ENCODE data around the gene CHM.
"Not testable (repeated sequence)": the region's sequence is repeated elsewhere in the genome, so short reads cannot be mapped to it uniquely, and the experiment has no call there.

Gene CHM

DNA sequence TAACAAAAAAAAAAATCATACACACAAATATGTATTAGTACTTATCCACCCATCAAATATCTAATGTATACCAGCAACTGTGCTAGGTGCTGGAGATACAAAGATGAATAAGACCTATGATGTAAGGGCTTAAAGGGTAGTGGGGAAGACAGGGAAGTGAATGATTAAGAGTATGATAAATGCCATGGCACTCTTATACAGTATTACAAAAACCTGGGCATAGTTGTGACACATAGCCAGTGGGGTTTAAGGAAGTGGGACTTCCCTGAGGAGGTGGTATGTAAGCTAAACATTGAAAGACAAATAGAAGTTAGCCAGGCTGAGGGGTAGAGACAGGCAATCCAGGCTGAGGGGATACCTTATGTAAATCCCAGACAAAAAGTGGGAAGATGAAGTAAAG, 23.5 kb downstream of the CHM start:
- H3K9me3 ChIP-seq (ENCODE audit: control insufficient read depth, low read length): no peaks in the 10 kb centered on the region
- H3K27ac ChIP-seq (ENCODE audit: low read depth, low read length, severe bottlenecking): no peak overlapping the region
- no peak overlapping the region for H3K4me3 ChIP-seq (ENCODE audit: extremely low read depth, insufficient read depth, low read length, poor library complexity, severe bottlenecking)
- H3K36me3 ChIP-seq (ENCODE audit: control insufficient read depth, insufficient read depth, low read length): peaks cover 23% of the 10 kb centered on the region
- H3K4me1 ChIP-seq (ENCODE audit: control insufficient read depth, insufficient read depth, low read length, poor library complexity, severe bottlenecking): no peaks in the 10 kb centered on the region

DNA sequence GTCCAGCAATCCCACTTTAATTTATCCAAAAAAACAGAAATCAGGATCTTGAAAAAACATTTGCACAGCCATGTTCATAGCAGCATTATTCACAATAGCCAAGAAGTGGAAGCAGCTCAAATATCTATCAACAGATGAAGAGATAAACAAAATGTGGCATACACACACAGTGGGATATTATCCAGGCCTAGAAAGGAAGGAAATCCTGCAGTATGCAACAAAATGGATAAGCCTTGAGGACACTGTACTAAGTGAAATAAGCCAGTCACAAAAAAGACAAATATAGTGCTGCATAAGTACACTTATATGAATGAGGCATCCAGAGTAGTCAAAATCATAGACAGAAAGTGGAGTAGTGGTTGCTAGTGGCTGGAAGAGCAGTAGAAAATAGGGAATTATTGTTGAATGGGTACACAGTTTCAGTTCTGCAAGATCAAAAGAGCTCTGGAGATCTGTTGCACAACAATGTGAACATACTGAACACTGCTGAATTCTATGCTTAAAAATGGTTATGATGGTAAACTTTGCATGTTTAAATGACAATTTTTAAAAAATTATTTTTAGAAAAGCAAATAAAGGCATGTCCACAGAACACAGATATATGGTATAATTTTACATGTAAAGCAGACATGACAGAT, 25.6 kb downstream of the CHM start:
- H3K4me1 ChIP-seq (ENCODE audit: control insufficient read depth, insufficient read depth, low read length, poor library complexity, severe bottlenecking): no peaks in the 10 kb centered on the region
- H3K9me3 ChIP-seq (ENCODE audit: control insufficient read depth, low read length): no peaks in the 10 kb centered on the region

DNA sequence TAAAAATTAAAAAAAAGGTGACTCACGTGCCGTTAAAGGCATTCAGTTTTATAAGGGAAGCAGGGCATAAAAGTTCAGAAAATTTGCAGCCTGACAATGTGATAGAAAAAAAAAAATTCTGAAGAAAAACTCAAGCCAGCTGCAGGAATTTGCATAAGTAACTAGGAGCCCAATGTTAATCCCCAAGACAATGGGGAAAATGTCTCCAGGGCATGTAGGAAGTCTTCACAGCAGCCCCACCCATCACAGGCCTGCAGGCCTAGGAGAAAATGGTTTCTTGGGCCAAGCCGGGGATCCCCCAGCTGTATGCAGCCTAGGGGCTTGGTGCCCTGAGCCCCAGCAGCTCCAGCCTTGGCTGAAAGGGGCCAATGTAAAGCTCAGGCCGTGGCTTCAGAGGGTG, 31.2 kb downstream of the CHM start:
- Histone ChIP-seq H3K36me3 (ENCODE audit: control insufficient read depth, insufficient read depth, low read length) (peaks cover 9% of the 10 kb centered on the region), H3K4me1 (ENCODE audit: control insufficient read depth, insufficient read depth, low read length, poor library complexity, severe bottlenecking) (no peaks in the 10 kb centered on the region), H3K9me3 (ENCODE audit: control insufficient read depth, low read length) (no peaks in the 10 kb centered on the region), H3K4me3 (ENCODE audit: extremely low read depth, insufficient read depth, low read length, poor library complexity, severe bottlenecking) (no peak overlapping the region), H3K27ac (ENCODE audit: low read depth, low read length, severe bottlenecking) (no peak overlapping the region)
- WGBS, 2 experiments (ENCODE audit: insufficient coverage in 2 of 2): 75 to 100% methylated on average over 1 to 2 of the region's 4 CpGs

More for the DNA sequence above, 25.6 kb downstream of the CHM start:
- Histone ChIP-seq H3K36me3 (ENCODE audit: control insufficient read depth, insufficient read depth, low read length) (peaks cover 26% of the 10 kb centered on the region), H3K27ac (ENCODE audit: low read depth, low read length, severe bottlenecking) (no peak overlapping the region), H3K4me3 (ENCODE audit: extremely low read depth, insufficient read depth, low read length, poor library complexity, severe bottlenecking) (no peak overlapping the region)

DNA sequence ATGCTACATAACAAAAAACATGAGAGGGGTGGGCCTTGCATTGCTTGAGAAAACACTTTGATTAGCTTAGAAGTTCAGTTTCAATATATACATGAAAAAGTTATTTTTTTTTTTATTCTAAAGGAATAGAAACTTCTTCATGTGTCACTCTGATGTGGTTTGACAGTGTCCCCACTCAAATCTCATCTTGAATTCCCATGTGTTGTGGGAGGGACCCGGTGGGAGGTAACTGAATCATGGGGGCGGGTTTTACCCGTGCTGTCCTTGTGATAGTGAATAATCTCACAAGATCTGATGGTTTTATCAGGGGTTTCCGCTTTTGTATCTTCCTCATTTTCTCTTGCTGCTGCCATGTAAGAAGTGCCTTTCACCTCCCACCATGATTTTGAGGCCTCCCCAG, 32.4 kb downstream of the CHM start:
- not testable (repeated sequence) for H3K4me3 ChIP-seq (ENCODE audit: extremely low read depth, insufficient read depth, low read length, poor library complexity, severe bottlenecking); H3K36me3 ChIP-seq (ENCODE audit: control insufficient read depth, insufficient read depth, low read length); H3K4me1 ChIP-seq (ENCODE audit: control insufficient read depth, insufficient read depth, low read length, poor library complexity, severe bottlenecking); H3K27ac ChIP-seq (ENCODE audit: low read depth, low read length, severe bottlenecking); H3K9me3 ChIP-seq (ENCODE audit: control insufficient read depth, low read length)
- no CpG with 5 or more reads among the region's 4 CpGs for WGBS, 2 experiments (ENCODE audit: insufficient coverage in 2 of 2)

DNA sequence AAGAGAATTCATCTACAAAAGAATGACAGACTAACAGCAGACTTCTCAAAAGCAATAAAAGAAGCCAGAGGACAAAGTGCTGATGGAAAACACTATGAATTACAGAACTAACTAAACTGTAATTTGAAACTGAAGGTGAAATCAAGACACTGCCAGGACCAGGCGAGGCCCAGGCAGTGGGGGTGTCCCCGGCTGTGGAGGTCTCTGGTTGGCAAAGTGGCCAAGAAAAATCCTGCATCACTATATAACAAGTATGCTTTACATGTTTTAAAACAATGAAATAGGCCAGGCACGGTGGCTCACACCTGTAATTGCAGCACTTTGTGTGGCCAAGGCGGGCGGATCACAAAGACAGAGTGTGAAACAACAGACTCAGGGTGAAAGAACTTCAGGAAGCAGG, 32.9 kb downstream of the CHM start:
- Histone ChIP-seq H3K9me3 (ENCODE audit: control insufficient read depth, low read length) (no peaks in the 10 kb centered on the region), H3K27ac (ENCODE audit: low read depth, low read length, severe bottlenecking) (no peak overlapping the region), H3K36me3 (ENCODE audit: control insufficient read depth, insufficient read depth, low read length) (peaks cover 9% of the 10 kb centered on the region), H3K4me3 (ENCODE audit: extremely low read depth, insufficient read depth, low read length, poor library complexity, severe bottlenecking) (no peak overlapping the region), H3K4me1 (ENCODE audit: control insufficient read depth, insufficient read depth, low read length, poor library complexity, severe bottlenecking) (no peaks in the 10 kb centered on the region)
- 56% methylated on average over 2 of the region's 5 CpGs; no CpG with 5 or more reads in 1 of the 2 experiments for WGBS, 2 experiments (ENCODE audit: insufficient coverage in 2 of 2)

DNA sequence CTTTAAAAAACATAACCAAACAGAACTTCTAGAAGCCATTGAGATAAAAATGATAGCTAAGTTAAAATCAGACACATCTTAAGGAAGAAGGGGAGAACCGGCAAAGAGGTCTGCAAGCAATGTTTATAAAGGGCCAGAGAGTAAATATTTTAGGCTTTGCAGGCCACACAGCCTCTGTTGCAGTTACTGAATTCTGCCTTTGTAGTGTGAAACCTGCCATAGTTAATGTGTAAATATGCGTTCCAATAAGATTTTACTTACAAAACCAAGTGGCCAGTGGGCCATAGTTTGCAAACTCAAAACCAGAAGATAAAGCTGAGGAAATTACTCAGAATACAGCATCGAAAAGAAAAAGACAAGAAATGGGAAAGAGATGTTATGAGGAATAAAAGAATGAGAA, 33.6 kb downstream of the CHM start:
- no peak overlapping the region for H3K27ac ChIP-seq (ENCODE audit: low read depth, low read length, severe bottlenecking)
- H3K4me1 ChIP-seq (ENCODE audit: control insufficient read depth, insufficient read depth, low read length, poor library complexity, severe bottlenecking): no peaks in the 10 kb centered on the region
- H3K4me3 ChIP-seq (ENCODE audit: extremely low read depth, insufficient read depth, low read length, poor library complexity, severe bottlenecking): no peak overlapping the region
- H3K36me3 ChIP-seq (ENCODE audit: control insufficient read depth, insufficient read depth, low read length): peaks cover 6% of the 10 kb centered on the region
- WGBS, 2 experiments (ENCODE audit: insufficient coverage in 2 of 2): 100% methylated on average over 1 of the region's 3 CpGs; no CpG with 5 or more reads in 1 of the 2 experiments
- no peaks in the 10 kb centered on the region for H3K9me3 ChIP-seq (ENCODE audit: control insufficient read depth, low read length)

DNA sequence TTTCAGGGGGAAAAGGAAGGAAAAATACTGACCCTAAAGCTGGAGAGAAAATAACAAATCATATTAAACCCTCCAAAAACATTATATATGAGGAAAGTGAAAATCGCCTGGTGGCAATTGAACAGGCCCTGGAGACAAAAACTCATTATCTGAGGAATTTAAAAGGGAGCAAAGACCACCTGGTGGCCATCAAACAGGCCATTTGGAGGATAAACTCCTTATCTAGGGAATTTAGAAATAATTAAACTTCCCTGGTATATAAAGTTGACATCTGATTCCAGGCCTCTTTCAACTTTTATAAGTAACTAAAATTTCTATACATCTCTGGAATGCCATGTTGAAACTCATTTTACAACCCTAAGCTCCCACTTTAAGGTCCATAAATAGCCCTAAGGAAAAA, 35.2 kb downstream of the CHM start:
- Histone ChIP-seq H3K27ac (ENCODE audit: low read depth, low read length, severe bottlenecking) (no peak overlapping the region), H3K4me1 (ENCODE audit: control insufficient read depth, insufficient read depth, low read length, poor library complexity, severe bottlenecking) (no peaks in the 10 kb centered on the region), H3K9me3 (ENCODE audit: control insufficient read depth, low read length) (no peaks in the 10 kb centered on the region), H3K4me3 (ENCODE audit: extremely low read depth, insufficient read depth, low read length, poor library complexity, severe bottlenecking) (no peak overlapping the region), H3K36me3 (ENCODE audit: control insufficient read depth, insufficient read depth, low read length) (peaks cover 3% of the 10 kb centered on the region)
- no CpG with 5 or more reads among the region's 1 CpG for WGBS, 2 experiments (ENCODE audit: insufficient coverage in 2 of 2)

DNA sequence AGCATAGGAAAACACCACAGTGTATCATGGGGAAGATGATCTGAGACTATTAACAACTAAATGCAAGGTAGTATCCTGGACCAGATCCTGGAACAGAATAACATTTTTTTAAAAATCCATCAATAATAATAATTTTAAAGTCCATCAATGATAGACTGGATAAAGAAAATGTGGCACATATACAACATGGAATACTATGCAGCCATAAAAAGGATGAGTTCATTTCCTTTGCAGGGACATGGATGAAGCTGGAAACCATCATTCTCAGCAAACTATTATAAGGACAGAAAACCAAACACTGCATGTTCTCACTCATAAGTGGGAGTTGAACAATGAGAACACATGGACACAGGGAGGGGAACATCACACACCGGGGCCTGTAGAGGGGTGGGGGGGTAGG, 37.6 kb downstream of the CHM start:
- not testable (repeated sequence) for H3K36me3 ChIP-seq (ENCODE audit: control insufficient read depth, insufficient read depth, low read length); H3K4me1 ChIP-seq (ENCODE audit: control insufficient read depth, insufficient read depth, low read length, poor library complexity, severe bottlenecking); H3K4me3 ChIP-seq (ENCODE audit: extremely low read depth, insufficient read depth, low read length, poor library complexity, severe bottlenecking); H3K27ac ChIP-seq (ENCODE audit: low read depth, low read length, severe bottlenecking); H3K9me3 ChIP-seq (ENCODE audit: control insufficient read depth, low read length)
- WGBS, 2 experiments (ENCODE audit: insufficient coverage in 2 of 2): no CpG with 5 or more reads among the region's 1 CpG

DNA sequence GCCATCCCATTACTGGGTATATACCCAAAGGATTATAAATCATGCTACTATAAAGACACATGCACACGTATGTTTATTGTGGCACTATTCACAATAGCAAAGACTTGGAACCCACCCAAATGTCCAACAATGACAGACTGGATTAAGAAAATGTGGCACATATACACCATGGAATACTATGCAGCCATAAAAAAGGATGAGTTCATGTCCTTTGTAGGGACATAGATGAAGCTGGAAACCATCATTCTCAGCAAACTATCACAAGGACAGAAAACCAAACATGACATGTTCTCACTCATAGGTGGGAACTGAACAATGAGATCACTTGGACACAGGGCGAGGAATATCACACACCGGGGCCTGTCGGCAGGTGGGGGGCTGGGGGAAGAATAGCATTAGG, 39.5 kb downstream of the CHM start:
- not testable (repeated sequence) for H3K27ac ChIP-seq (ENCODE audit: low read depth, low read length, severe bottlenecking); H3K4me3 ChIP-seq (ENCODE audit: extremely low read depth, insufficient read depth, low read length, poor library complexity, severe bottlenecking); H3K36me3 ChIP-seq (ENCODE audit: control insufficient read depth, insufficient read depth, low read length); H3K9me3 ChIP-seq (ENCODE audit: control insufficient read depth, low read length); H3K4me1 ChIP-seq (ENCODE audit: control insufficient read depth, insufficient read depth, low read length, poor library complexity, severe bottlenecking)
- no CpG with 5 or more reads among the region's 4 CpGs for WGBS, 2 experiments (ENCODE audit: insufficient coverage in 2 of 2)

DNA sequence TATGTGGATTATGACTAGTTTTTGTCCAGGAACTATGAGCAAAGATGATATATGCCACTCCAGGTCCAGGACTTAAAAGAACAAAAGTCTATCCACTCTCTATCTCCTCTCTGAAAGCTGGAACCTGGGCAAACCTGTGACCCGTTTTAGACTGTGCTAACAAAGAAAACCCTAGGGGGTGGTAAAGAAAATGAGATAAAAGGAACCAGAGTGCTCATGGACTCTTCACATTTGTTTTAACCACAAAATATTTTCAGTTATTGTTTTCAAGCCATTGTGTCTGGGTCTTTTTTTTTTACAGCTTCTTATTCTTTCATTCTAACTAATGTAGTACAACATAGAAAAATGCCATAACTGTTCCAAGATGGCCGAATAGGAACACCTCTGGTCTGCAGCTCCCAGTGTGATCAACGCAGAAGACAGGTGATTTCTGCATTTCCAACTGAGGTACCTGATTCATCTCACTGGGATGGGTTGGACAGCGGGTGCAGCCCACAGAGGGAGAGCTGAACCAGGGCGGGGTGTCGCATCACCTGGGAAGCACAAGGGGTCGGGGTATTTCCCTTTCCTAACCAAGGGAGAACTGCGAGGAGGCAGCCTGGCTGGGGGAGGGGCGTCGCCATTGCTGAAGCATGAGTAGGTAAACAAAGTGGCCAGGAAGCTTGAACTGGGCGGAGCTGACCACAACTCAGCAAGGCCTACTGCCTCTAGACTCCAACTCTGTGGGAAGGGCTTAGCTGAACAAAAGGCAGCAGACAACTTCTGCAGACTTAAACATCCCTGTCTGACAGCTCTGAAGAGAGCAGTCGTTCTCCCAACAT, 45.1 kb downstream of the CHM start:
- 0 to 77% methylated on average over 1 to 2 of the region's 12 CpGs for WGBS, 2 experiments (ENCODE audit: insufficient coverage in 2 of 2)
- Histone ChIP-seq H3K4me1 (ENCODE audit: control insufficient read depth, insufficient read depth, low read length, poor library complexity, severe bottlenecking) (peaks cover 6% of the 10 kb centered on the region), H3K27ac (ENCODE audit: low read depth, low read length, severe bottlenecking) (peak overlapping the region; percentile 23), H3K9me3 (ENCODE audit: control insufficient read depth, low read length) (no peaks in the 10 kb centered on the region), H3K36me3 (ENCODE audit: control insufficient read depth, insufficient read depth, low read length) (no peaks in the 10 kb centered on the region), H3K4me3 (ENCODE audit: extremely low read depth, insufficient read depth, low read length, poor library complexity, severe bottlenecking) (no peak overlapping the region)

DNA sequence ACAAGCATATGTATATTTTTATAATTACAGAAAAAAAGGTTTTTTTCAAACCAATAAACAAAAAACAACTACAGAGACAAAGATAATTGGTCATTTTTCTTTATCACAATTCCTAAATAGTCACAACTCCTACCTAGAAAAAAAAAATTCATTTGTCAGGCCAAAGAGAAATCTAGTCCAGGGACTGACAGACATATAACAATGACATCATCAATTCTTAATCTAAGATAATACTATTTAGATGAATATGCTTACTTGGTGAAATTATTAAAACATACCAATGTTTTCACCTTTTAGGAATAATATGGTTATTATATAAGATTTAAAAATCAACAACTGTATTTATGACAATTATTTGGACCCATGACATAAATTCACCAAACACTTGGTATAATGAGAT, 48.4 kb downstream of the CHM start:
- no peaks in the 10 kb centered on the region for H3K9me3 ChIP-seq (ENCODE audit: control insufficient read depth, low read length)

More for the DNA sequence above, 48.4 kb downstream of the CHM start:
- H3K36me3 ChIP-seq (ENCODE audit: control insufficient read depth, insufficient read depth, low read length): no peaks in the 10 kb centered on the region
- H3K4me3 ChIP-seq (ENCODE audit: extremely low read depth, insufficient read depth, low read length, poor library complexity, severe bottlenecking): no peak overlapping the region
- peaks cover 11% of the 10 kb centered on the region for H3K4me1 ChIP-seq (ENCODE audit: control insufficient read depth, insufficient read depth, low read length, poor library complexity, severe bottlenecking)
- no peak overlapping the region for H3K27ac ChIP-seq (ENCODE audit: low read depth, low read length, severe bottlenecking)
